Mesodermal cell (in vitro differentiated cells): ENCODE results near the gene TMEM100.

Experiments used
- H3K27ac ChIP-seq: 2 replicates; pipeline ENCODE4 v1.7.0; 2013; ENCODE audit warnings: mild to moderate bottlenecking, low read depth, low read length, moderate library complexity; ENCODE audit not compliant: severe bottlenecking
- H3K36me3 ChIP-seq: 2 replicates; pipeline ENCODE4 v1.7.1; 2013; ENCODE audit warnings: mild to moderate bottlenecking, low read length, moderate library complexity; ENCODE audit not compliant: control insufficient read depth, insufficient read depth
- H3K4me1 ChIP-seq: one replicate; pipeline ENCODE4 v1.7.1; 2013; ENCODE audit warnings: mild to moderate bottlenecking, low read length; ENCODE audit not compliant: insufficient read depth, control insufficient read depth, poor library complexity, severe bottlenecking
- H3K4me3 ChIP-seq: 2 replicates; pipeline ENCODE4 v1.7.0; 2013; ENCODE audit warnings: low read length, control low read depth, mild to moderate bottlenecking; ENCODE audit not compliant: insufficient read depth, poor library complexity, severe bottlenecking; ENCODE audit errors: extremely low read depth
- H3K9me3 ChIP-seq: 2 replicates; pipeline ENCODE4 v1.7.1; 2013; ENCODE audit warnings: mild to moderate bottlenecking, low read length, moderate library complexity; ENCODE audit not compliant: control insufficient read depth
- WGBS, 2 experiments: methylation state at CpG; one replicate each; pipeline ENCODE4 v1.1.5; 2013; ENCODE audit warnings: missing lambda C conversion rate in 2 of 2; ENCODE audit not compliant: insufficient coverage in 2 of 2; 5-methylcytosine and 5-hydroxymethylcytosine counted together

The TMEM100 gene

DNA sequence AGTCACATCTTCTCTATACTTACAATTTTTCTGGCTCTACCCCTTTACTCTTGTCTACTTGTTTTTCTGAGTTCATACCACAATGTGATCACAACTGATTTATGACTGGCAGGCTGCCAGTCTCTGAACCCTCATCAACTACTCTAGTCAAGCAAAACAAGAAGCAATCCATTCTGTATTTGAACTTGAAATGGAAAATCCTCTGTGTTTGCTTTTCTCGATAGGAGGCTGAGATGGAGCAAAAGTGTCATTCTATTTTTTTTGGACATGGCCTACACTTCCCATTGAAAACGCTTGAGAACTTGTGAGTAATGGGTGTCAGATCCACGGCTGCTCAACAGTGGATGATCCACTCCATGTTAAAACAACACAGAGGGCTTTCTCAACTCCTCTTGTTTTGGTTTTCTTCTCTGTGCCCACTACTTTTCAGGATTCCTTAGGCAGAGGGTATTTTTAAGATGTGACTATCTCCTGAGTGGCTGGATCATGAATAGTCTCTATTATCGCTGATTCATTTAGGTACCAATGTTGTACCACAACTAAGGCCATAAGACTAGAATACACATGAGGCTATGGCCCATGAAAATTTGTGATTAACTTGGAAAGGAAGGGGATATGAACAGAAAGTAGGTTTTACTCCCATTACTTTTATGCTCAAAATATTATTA lies 11.7 kb downstream of the TMEM100 start:
- 89 to 100% methylated on average over 2 of the region's 4 CpGs for WGBS, 2 experiments
- no peak overlapping the region for H3K4me3 ChIP-seq
- no peaks in the 10 kb centered on the region for H3K9me3 ChIP-seq
- H3K36me3 ChIP-seq = no peaks in the 10 kb centered on the region
- H3K4me1 ChIP-seq = no peaks in the 10 kb centered on the region
- H3K27ac ChIP-seq = no peak overlapping the region

DNA sequence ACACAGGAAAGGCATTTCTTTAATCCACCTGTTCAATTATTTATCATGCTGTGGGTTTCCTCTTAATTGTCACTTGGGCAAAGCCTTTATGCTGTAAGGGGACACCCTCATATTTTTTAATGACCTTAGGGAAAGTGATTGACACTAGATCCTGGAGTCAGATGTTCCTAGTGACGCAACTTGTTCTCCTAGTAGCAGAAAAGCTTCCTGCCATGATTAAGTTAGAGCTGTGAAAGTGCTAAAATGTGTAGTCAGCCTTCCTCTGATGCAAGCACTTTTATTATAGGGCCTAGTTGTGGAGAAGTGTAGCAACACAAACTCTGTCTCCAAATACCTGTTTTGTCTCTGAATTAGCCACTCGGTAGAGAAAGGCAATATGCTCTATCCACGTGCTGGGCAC lies 12.3 kb downstream of the TMEM100 start:
- Histone ChIP-seq H3K36me3 (no peaks in the 10 kb centered on the region), H3K9me3 (no peaks in the 10 kb centered on the region), H3K4me3 (no peak overlapping the region), H3K4me1 (peaks cover 4% of the 10 kb centered on the region), H3K27ac (no peak overlapping the region)
- WGBS, 2 experiments = 86 to 89% methylated on average over 2 to 3 of the region's 3 CpGs

DNA sequence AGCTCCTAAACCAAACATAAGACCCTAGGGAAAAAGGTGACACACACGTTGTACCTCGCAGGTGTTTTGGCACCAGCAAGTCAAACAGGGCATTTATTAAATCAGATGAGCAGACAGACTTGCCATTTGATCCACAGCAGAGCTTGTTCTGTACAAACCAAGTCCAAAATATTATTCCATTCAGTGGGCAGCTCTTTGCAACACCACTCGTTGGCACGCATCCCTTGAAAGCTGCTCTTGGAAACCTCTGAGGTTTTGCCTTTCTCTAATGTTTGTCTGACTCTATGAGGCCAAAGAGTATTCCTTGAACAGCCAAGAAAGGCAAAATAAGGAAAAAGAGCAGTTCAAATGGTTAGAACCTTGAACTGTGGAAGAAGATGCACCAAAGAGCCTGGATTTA lies 12.7 kb downstream of the TMEM100 start:
- H3K4me1 ChIP-seq = peaks cover 4% of the 10 kb centered on the region
- H3K36me3 ChIP-seq = no peaks in the 10 kb centered on the region
- H3K27ac ChIP-seq = no peak overlapping the region
- H3K9me3 ChIP-seq = no peaks in the 10 kb centered on the region
- WGBS, 2 experiments = 100% methylated on average over 3 to 4 of the region's 4 CpGs
- H3K4me3 ChIP-seq = no peak overlapping the region

DNA sequence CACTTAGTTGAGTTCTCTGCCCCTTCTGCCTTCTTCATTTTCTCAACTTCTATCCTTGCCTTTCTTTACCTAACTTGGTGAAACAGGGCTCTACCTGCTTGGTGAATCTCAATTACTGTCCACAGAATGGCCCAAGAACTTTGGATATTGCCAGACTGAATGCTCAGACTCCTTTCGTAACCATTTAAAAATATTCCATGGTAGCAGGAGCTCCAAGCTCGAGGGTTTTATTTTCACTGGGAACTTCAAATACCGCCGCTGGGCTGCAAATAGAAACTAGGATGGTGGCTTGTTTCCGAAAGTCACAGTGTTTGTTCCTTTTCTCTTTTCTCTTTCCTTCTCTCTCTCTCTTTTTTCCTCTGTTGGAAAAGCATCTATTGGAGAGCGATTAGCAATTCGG lies 13.2 kb downstream of the TMEM100 start:
- H3K27ac ChIP-seq = no peak overlapping the region
- no peaks in the 10 kb centered on the region for H3K9me3 ChIP-seq
- WGBS, 2 experiments = 89 to 91% methylated on average over 4 to 6 of the region's 7 CpGs
- no peaks in the 10 kb centered on the region for H3K36me3 ChIP-seq
- H3K4me3 ChIP-seq = no peak overlapping the region
- peaks cover 4% of the 10 kb centered on the region for H3K4me1 ChIP-seq

DNA sequence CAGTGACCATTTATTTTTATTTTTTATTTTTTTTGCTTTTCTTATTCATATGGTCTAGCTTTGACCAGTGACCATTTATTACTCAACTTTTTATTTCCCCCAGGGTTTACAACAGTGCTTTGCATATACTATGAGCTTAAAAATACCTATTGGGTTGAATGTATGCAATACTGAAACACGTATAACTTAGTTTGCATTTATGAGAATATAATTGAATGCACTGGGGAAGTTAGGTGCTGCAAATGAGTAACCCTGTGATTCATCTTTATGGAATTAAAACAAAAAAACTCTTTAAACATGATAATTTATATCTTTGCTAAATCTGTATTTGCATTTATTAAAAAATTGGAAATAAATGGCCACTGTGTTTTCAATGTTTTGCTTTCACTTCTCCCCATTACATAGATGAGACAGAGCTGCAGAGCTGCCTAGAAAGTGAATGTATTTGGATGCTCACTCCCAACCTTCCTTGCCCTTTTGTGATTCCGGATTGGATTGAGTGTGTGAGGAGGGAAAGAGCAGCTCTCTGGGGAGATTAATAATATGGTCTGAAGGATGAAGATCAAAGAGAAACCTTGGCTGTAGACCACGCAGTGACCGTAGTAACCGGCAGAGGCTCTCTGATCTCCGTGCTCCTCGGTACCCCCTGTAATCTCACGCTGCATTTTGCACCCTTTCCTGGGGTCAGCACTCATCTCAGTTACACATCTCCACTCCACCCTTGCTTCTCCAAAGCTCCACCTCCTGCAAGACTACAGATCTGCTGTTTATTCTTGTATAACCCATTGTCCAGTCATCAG lies 14.3 kb downstream of the TMEM100 start:
- 77 to 80% methylated on average over 6 to 7 of the region's 8 CpGs for WGBS, 2 experiments
- H3K4me3 ChIP-seq = no peak overlapping the region
- H3K9me3 ChIP-seq = no peaks in the 10 kb centered on the region
- H3K36me3 ChIP-seq = no peaks in the 10 kb centered on the region
- H3K4me1 ChIP-seq = peaks cover 4% of the 10 kb centered on the region
- no peak overlapping the region for H3K27ac ChIP-seq

DNA sequence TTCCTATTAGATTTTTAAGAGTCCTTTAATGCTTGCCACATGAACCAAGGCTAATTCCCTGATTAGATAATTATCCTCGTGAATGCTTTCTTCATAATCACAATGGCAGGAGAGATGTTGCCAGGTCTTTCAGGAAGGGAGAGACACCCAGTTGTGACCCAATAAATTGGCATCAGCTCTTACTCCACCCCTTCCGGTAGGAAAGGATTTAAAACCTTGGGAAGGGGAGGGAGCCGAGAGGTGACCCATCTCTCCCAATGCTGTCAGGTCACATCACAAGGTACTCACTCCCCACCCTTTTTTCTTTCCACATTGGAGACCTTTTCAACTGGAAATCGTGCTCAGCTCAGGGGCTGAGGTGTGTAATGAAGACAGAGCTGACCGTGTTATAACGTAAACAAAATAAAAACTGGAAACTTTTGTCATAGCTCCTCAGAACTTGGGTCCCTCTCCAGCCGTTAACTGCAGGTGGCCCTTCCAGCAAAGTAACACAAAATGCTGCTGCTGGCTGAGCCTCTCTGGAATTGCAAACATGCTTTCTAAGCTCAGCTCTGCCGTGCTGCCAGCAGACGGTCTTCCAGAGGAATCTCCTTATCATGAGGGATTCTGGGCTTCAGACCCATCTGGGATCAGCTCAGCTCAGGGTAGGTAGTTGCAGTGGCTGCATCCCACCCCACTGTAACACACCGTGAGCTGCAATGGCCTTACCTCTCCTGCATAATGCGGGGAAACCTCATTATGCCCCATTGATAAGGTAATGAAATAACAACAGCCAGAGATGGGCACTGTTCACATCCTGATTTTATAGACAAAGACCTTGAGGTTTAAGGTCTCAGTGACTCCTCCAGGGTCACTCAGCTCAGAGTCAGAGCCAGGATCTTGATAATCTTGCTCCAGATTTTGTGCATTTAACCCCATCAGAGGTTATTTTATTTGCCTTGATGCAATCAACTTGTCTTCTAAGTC lies 15.6 kb downstream of the TMEM100 start:
- no peaks in the 10 kb centered on the region for H3K9me3 ChIP-seq
- H3K27ac ChIP-seq = no peak overlapping the region
- peaks cover 4% of the 10 kb centered on the region for H3K4me1 ChIP-seq
- no peak overlapping the region for H3K4me3 ChIP-seq
- WGBS, 2 experiments = 47 to 54% methylated on average over 5 to 6 of the region's 11 CpGs
- H3K36me3 ChIP-seq = no peaks in the 10 kb centered on the region

DNA sequence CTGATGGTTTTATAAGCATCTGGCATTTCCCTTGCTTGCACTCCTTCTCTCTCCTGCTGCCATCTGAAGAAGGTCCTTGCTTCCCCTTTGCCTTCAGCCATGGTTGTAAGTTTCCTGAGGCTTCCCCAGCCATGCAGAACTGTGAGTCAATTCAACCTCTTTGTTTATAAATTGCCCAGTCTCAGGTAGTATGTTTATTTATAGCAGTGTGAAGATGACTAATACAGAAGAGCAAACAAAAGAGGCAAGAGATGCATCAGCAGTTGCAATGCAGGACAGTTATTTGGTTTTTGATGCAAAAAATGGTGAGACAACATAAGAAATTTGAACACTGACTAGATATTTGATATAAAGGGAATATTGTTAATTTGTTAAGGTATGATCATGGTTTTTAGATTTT lies 16.8 kb downstream of the TMEM100 start:
- no peak overlapping the region for H3K27ac ChIP-seq
- no peaks in the 10 kb centered on the region for H3K9me3 ChIP-seq
- no peak overlapping the region for H3K4me3 ChIP-seq
- H3K36me3 ChIP-seq = no peaks in the 10 kb centered on the region
- peaks cover 4% of the 10 kb centered on the region for H3K4me1 ChIP-seq

DNA sequence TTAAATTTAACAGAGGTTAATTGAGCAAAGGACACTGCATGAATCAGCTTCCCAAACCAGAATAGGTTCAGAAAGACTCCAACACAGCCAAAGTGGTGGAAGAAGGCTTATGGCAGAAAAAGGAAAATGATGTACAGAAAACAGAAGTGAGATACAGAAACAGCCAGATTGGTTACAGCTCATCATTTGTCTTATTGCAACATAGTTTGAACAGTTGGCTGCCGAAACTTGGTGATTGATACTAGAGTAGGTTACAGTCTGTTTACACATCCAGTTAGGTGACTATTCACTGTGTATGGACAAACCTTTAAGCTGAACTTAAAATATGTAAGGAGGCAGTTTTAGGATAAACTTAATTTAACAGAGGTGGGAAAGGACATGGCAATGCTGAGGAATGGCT lies 18.3 kb downstream of the TMEM100 start:
- WGBS, 2 experiments = 75 to 100% methylated on average over 1 of the region's 1 CpG
- H3K36me3 ChIP-seq = no peaks in the 10 kb centered on the region
- H3K4me3 ChIP-seq = no peak overlapping the region
- peaks cover 4% of the 10 kb centered on the region for H3K4me1 ChIP-seq
- H3K9me3 ChIP-seq = no peaks in the 10 kb centered on the region
- no peak overlapping the region for H3K27ac ChIP-seq

DNA sequence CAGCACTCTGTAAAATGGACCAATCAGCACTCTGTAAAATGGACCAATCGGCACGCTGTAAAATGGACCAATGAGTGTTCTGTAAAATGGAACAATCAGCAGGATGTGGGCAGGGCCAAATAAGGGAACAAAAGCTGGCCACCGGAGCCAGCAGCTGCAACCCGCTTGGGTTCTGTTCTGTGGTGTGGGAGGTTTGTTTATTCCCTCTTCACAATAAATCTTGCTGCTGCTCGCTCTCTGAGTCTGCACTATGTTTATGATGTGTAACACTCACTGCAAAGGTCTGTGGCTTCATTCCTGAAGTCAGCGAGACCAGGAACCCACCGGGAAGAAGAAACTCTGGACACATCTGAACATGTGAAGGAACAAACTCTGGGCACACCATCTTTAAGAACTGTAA lies 20.5 kb downstream of the TMEM100 start:
- no peak overlapping the region for H3K4me3 ChIP-seq
- H3K27ac ChIP-seq = no peak overlapping the region
- peaks cover 4% of the 10 kb centered on the region for H3K4me1 ChIP-seq
- no peaks in the 10 kb centered on the region for H3K36me3 ChIP-seq
- 87 to 93% methylated on average over 5 to 7 of the region's 7 CpGs for WGBS, 2 experiments
- H3K9me3 ChIP-seq = no peaks in the 10 kb centered on the region

DNA sequence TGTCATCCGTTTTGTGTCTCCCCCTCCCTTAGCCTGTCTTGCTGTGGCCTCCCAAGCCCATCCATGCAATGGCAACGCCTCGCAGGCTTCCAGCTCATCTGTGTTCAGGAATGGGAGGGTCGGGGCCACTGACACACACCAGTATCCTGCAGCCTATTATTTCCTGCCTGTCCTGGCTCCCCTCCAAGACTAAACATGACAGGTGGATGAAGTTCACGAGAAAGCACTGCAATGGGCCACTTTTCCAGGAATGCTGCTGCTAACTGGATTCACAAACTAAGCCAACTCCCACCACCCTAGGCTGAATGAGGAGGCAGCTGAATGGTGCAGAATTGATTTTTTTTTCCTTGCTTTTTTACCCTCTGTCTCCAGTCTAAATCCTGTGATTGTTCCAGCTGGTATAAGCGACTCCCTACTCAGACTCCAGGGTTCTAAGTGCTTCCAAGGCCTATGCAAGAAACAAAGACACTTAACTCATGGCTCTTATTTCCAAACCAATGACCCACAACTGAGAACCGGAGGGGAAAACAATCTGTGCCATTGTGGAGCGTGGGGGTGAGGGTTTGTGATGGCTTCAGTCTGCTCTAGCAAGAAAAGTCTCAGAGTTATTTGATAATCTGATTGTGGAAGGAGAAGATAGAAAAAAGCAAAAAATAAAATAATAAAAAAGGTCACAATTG lies 23.3 kb downstream of the TMEM100 start:
- 55 to 90% methylated on average over 2 to 3 of the region's 8 CpGs for WGBS, 2 experiments
- H3K4me3 ChIP-seq = no peak overlapping the region
- H3K9me3 ChIP-seq = no peaks in the 10 kb centered on the region
- H3K36me3 ChIP-seq = no peaks in the 10 kb centered on the region
- H3K27ac ChIP-seq = no peak overlapping the region
- no peaks in the 10 kb centered on the region for H3K4me1 ChIP-seq
